Subcutaneous adipose tissue (tissue), 4 donors: Measurements from ENCODE around the gene MIB2. TPM values are rescaled to one million over a fixed set of nuclear protein-coding genes. Genes with fewer than 3 reads are reported as not detected.

ENCODE experiments used
- CTCF ChIP-seq: fragments of 450-650 bp; IDR thresholded peaks from one replicate; pipeline ENCODE4 v1.5.1; 2016; ENCODE audit warnings: low read depth, mild to moderate bottlenecking, control low read depth, antibody characterized with exemption, moderate library complexity
- total RNA-seq, 4 donors: library from RNA; depleted of rRNA; stranded (reverse); fragments of >200 nt; gene quantifications; one replicate each; pipeline ENCODE4 v1.1.0, GENCODE V29; 2016

The MIB2 gene
- total RNA-seq, 4 donors from 2014 or later = 18.8 to 64.4 (median 27.4) TPM

DNA sequence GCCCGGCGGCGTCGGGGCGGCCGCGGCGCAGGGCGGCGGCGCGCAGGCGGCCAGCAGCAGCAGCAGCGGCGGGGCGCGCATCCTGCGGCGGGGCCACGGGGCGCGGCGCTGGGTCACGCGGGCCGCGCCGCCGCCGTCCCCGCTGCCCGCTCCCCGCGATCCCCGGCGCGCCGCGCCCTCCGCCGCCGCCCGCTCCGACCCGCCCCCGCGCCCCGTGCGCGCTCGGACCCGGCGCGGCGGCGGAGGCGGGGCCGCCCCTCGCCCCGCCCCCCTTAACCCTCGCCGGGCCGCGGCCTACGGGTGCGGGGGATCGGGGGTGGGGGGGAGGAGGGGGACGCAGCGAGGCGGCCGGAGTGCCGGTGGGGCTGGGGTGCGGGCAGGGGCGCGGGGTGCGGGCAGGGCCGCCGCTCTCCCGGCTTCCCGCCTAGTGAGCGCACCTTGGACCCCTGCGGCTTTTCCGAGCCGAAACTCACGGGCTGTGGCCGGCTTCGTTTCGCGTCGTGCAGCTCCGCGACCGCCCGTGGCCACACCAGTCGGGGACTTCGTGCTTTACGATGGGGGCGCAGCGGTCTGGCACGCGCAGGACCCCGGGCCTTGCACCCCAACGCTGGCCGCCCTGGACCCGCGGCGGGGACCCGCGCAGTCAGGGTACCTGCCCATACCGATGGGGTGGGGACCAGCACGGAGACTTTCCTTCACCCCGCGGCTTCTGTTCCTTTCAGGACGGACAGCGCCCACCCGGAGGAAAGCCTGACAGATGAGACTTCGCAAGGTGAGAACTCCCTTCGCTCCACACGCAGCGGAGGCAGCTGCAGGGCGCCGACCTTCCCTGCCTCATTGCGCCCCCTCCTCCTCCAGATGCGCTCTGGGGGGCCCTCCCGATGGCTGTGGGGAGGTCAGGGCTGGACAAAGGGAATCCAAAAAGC, 15.1 kb upstream of the MIB2 start, which contains the start of gene FNDC10:
FNDC10 (minus strand) TSS at position 201 of the 926 bp plus-strand sequence; CDS start at position 81, 120 bp downstream.
- TF ChIP-seq CTCF = no peak

DNA sequence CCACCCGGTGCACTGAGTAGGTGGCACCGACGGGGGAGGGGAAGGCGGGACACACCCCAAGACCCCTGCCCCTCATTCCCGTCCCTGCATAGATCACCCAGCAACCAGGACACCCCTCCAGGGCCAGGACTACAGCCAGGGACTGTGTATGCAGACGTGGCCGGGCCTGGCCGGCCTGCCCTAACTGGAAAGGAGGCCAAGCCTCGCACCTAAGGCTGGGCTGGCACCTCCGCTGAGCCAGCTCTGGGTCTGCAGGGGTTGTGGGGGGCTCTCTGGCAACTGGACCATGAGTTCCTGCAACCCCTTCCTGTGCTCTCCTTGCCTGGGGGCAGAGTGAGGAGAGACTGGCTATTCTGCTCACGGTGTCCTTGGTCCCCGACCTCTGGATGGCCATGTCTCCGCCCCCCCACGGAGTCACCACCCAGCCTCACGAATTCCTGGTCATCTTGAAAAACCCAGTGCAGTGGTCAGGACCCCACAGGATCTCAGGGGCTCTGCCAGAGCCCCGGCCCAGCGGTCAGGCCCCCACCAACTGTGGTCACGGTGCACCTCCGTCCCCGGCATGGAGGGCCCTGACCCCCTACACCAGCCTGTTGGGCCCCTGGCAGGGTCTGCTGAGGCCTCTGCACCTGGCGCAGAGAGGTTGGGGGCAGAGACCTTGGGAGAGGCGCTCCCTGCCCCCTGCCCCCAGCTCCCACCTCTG, 14.3 kb upstream of the MIB2 start:
- TF ChIP-seq CTCF = no peak

DNA sequence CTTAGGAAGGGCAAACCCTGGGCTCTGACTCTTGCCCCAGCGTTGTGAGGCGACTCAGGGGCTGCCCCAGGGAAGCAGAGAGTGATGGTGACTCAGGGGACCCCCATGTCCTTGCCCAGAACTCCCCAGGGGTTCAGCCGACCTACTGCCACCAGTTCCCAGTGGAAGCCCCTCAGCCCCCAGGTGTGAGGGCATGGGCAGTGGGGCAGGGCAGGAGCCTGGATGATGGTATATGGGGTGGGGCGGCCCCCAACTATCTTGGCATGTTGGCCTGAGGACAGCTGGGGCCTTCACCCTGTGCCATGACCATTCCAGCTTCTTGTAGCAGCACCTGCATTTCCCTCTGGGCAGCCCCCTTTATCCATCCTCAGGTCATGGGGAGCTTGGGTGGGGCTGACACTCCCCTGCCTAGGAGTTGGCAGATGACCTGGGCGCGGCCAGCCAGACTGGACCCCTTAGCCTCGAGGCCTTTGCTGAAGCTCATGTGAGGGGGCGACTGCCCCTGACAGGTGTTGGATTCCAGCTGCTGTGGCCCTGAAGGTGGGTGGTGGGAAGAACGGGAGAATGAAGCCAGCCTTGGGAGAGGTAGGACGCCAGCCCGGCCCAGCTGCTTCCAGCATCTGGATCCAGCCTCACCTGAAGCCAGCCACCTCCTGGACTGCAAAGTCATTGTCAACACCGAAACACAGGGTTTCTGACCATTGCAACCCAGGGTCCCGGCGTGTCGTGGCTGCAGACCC, 13.6 kb upstream of the MIB2 start:
- TF ChIP-seq CTCF = no peak

GRCh38 chr1:1602304-1602967, 12.9 kb upstream of the MIB2 start:
- no peak for TF ChIP-seq CTCF

DNA sequence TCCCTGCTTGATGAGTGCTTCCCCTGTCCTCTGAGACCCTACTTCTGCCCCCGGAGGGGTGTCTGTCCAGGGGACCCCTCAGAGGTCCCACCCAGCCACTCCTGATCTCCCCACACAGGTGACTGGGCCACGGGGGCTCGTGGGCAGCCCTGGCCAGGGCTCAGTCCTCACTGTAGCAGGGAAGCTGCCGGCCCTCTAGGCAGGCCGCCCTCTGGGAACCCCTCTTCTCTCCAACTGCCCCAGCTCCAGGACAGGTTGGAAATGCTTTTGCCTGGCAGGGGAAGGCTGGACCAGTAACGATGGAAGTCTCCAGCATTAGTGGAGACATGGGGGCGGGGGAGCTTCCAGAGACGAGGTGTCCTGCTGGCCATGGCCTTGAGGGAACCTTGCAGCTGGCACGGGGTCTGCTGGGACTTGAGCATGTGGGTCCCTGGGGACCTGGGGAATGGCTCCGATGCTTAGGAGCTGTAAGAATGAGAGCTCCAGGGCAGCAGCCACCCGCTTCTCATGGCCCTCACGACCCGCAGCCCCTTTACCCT, 12.3 kb upstream of the MIB2 start:
- no peak for TF ChIP-seq CTCF

GRCh38 chr1:1603671-1604373, 11.5 kb upstream of the MIB2 start:
- TF ChIP-seq CTCF = no peak
